Ovary (tissue), 9 donors: ENCODE data around the gene BRAT1. TPM values are rescaled to one million over a fixed set of nuclear protein-coding genes. Genes with fewer than 3 reads are reported as not detected.
A peak's percentile ranks its signal among the peaks of the same experiment; 100 is the strongest.

Experiments used
- DNase-seq, 5 donors: peaks; one replicate each; pipeline ENCODE4 v3.0.0-alpha.2; 2019 to 2020
- H3K27ac ChIP-seq, 2 donors: fragments of 200-600 bp; one replicate each; pipeline versions ENCODE4 v1.5.1 to v1.8.0; 2019 to 2022
- H3K27me3 ChIP-seq: fragments of 200-600 bp; one replicate; pipeline ENCODE4 v1.8.0; 2022
- H3K36me3 ChIP-seq: fragments of 200-600 bp; sonication (generic); one replicate; pipeline ENCODE4 v1.5.1; 2019
- H3K4me1 ChIP-seq: one replicate; pipeline ENCODE4 v1.8.1; 2013; ENCODE audit warnings: mild to moderate bottlenecking, moderate library complexity; ENCODE audit not compliant: insufficient read depth
- H3K4me3 ChIP-seq: fragments of 200-600 bp; sonication (generic); one replicate; pipeline ENCODE4 v1.5.1; 2017
- H3K9me3 ChIP-seq, 2 donors: fragments of 200-600 bp in 1 of 2; sonication (generic) in 1 of 2; one replicate each; pipeline versions ENCODE4 v1.5.1 to v1.8.1; 2013 to 2019; ENCODE audit warnings: mild to moderate bottlenecking in 1 of 2, moderate library complexity in 1 of 2
- CTCF ChIP-seq, 3 donors: fragments of 450-650 bp in 2 of 3; fragments of 200-600 bp in 1 of 3; IDR thresholded peaks; one replicate each; pipeline versions ENCODE4 v1.5.1 to v1.8.0; 2016 to 2022; ENCODE audit warnings: antibody characterized with exemption in 3 of 3, mild to moderate bottlenecking in 1 of 3
- EP300 ChIP-seq: sonication (generic); formaldehyde crosslinking; IDR thresholded peaks from one replicate; pipeline ENCODE4 v1.6.1; 2017; ENCODE audit warnings: antibody characterized with exemption
- POLR2A ChIP-seq: fragments of 450-650 bp; IDR thresholded peaks from one replicate; pipeline ENCODE4 v1.6.1; 2017; ENCODE audit warnings: antibody characterized with exemption, mild to moderate bottlenecking, moderate library complexity
- WGBS, 3 donors: extraction: QIAGEN DNeasy Blood & Tissue Kit in 1 of 3; methylation state at CpG; one replicate each; pipeline versions ENCODE4 v1.1.5 to v1.1.7; 2013 to 2017; 5-methylcytosine and 5-hydroxymethylcytosine counted together
- intact Hi-C, 4 donors: fragments of 100-400 bp; cut with DNase I; formaldehyde crosslinking; loops; one replicate each; pipeline versions ENCODE4 v1.11.0 to v1.15.1; 2022 to 2023
- polyA plus RNA-seq, 2 donors: library from polyadenylated mRNA; stranded (reverse); fragments of 200-250 nt in 1 of 2; fragments of 350-450 nt in 1 of 2; fragmentation: Illumina TruSeq in 1 of 2; extraction: RNeasy Lipid Tissue Mini Kit (QIAGEN cat#74804) in 1 of 2; gene quantifications; one replicate each; pipeline ENCODE4 v1.2.3, GENCODE V29; 2013 to 2014
- total RNA-seq, 7 donors: library from RNA; depleted of rRNA in 2 of 7; stranded (reverse); fragments of >200 nt in 2 of 7; fragmentation: NEBNext Ultra II Directional in 3 of 7; extraction: Animal tissue kit (Norgen Biotek cat#: 25700) in 3 of 7; gene quantifications; one replicate each; pipeline versions ENCODE4 v1.1.0 to v1.2.4, GENCODE V29; 2016 to 2023
- donor health status: DM: no; HTN: no; CAD: no; lungs with moderate emphysema.
- donor health status: DM: no; HTN: no; CAD: no.
- donor health status: Bipolar disorder and iron deficiency.
- donor health status: DM: yes; HTN: yes; CAD: no.
- donor health status: DM: no; HTN: no; CAD: no.
- donor health status: DM: yes; HTN: yes; CAD: no.

The BRAT1 gene
- total and polyA plus RNA-seq, 9 donors, result 1.3 to 39.1 (median 30.2) TPM

- intact Hi-C loops, result no loop called here
- peaks cover 9% of the 10 kb centered on the region for H3K4me1 ChIP-seq
- 84 to 90% (median 89%) methylated on average over 42 to 53 of the region's 53 CpGs for WGBS, 3 donors
- no peaks in the 10 kb centered on the region for H3K36me3 ChIP-seq
- H3K27ac ChIP-seq, result no peak overlapping the region
- no peak overlapping the region for H3K4me3 ChIP-seq
- H3K9me3 ChIP-seq, result no peaks in the 10 kb centered on the region
- H3K27me3 ChIP-seq, result no peaks in the 10 kb centered on the region
- no peak for DNase-seq
- TF ChIP-seq EP300, result no peak
- no peak for TF ChIP-seq CTCF (IDR thresholded peaks at IDR 0.05)
Observed at GRCh38 chr7:2524808-2525657, 30.3 kb downstream of the BRAT1 start.

GRCh38 chr7:2523941-2524807 lies 31.1 kb downstream of the BRAT1 start:
- Histone ChIP-seq H3K27me3 (no peaks in the 10 kb centered on the region), H3K4me1 (peaks cover 9% of the 10 kb centered on the region), H3K4me3 (no peak overlapping the region), H3K36me3 (no peaks in the 10 kb centered on the region), H3K27ac (no peak overlapping the region), H3K9me3 (no peaks in the 10 kb centered on the region)
- intact Hi-C loops, result no loop called here
- 63 to 70% (median 68%) methylated on average over 48 to 51 of the region's 51 CpGs for WGBS, 3 donors
- TF ChIP-seq POLR2A (no peak), CTCF (IDR thresholded peaks at IDR 0.05) (no peak), EP300 (no peak)
- DNase-seq, result peak in 1 of 5 donors; percentile 48

DNA sequence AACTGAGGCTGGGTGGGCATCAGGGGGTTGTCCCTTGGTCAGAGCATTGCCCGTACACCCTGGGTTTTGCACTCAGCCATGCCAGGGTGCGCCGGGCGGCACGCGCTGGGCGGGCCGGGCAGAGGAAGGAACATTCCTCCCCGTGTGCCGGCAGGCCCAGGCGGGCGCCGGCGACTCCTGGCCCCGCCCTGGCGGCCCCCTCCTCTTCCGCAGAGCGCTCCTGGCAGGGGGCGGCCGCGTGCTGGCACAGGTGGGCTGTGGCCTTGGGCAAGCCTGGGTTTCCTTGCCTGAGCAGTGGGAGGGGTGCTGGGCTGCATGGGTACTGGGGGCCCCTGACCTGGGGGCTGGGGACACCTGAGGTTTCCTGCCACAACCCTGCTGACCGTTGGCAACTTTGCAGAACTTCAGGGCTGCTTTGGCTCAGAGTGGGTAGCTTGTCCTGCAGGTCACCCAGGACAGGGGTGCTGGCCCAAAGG lies 31.8 kb downstream of the BRAT1 start:
- H3K27me3 ChIP-seq, result no peaks in the 10 kb centered on the region
- no peaks in the 10 kb centered on the region for H3K36me3 ChIP-seq
- no peak overlapping the region for H3K4me3 ChIP-seq
- TF ChIP-seq CTCF (IDR thresholded peaks at IDR 0.05) (no peak), EP300 (no peak), POLR2A (no peak)
- no peaks in the 10 kb centered on the region for H3K9me3 ChIP-seq
- intact Hi-C loops, result no loop called here
- H3K4me1 ChIP-seq, result peaks cover 9% of the 10 kb centered on the region
- WGBS, 3 donors, result 41 to 47% (median 46%) methylated on average over 6 to 22 of the region's 22 CpGs
- H3K27ac ChIP-seq, result no peak overlapping the region
- DNase-seq, result no peak

GRCh38 chr7:2522780-2523433 lies 32.4 kb downstream of the BRAT1 start:
- Histone ChIP-seq H3K4me3 (no peak overlapping the region), H3K9me3 (no peaks in the 10 kb centered on the region), H3K27me3 (no peaks in the 10 kb centered on the region), H3K36me3 (no peaks in the 10 kb centered on the region), H3K27ac (no peak overlapping the region), H3K4me1 (peaks cover 9% of the 10 kb centered on the region)
- 27 to 32% (median 29%) methylated on average over 18 to 19 of the region's 19 CpGs for WGBS, 3 donors
- no peak for DNase-seq
- intact Hi-C loops, result no loop called here
- TF ChIP-seq EP300 (no peak), CTCF (IDR thresholded peaks at IDR 0.05) (no peak), POLR2A (no peak)
